Neural crest cell (in vitro differentiated cells): ENCODE data around the gene HDHD3. TPM values are rescaled to one million over a fixed set of nuclear protein-coding genes. Genes with fewer than 3 reads are reported as not detected.
A peak's percentile ranks its signal among the peaks of the same experiment; 100 is the strongest.

Source experiments
- DNase-seq: peaks from one replicate; pipeline ENCODE4 v3.0.0; 2021; ENCODE audit warnings: low read depth, mixed read lengths, low spot score
- H3K27ac Mint-ChIP-seq: one replicate; pipeline ENCODE4 v1.8.0; 2021; ENCODE audit warnings: mild to moderate bottlenecking, mixed read lengths; ENCODE audit not compliant: unreplicated experiment
- H3K27me3 Mint-ChIP-seq: 2 replicates; pipeline ENCODE4 v1.8.0; 2021; ENCODE audit warnings: low read depth, mild to moderate bottlenecking, mixed read lengths
- H3K36me3 Mint-ChIP-seq: 2 replicates; pipeline ENCODE4 v1.8.0; 2021; ENCODE audit warnings: low read depth, mild to moderate bottlenecking, mixed read lengths
- H3K4me1 Mint-ChIP-seq: 2 replicates; pipeline ENCODE4 v1.8.0; 2021; ENCODE audit warnings: mixed read lengths
- H3K4me3 Mint-ChIP-seq: one replicate; pipeline ENCODE4 v1.8.0; 2021; ENCODE audit warnings: mild to moderate bottlenecking, mixed read lengths
- H3K9me3 Mint-ChIP-seq: 2 replicates; pipeline ENCODE4 v1.8.0; 2021; ENCODE audit warnings: mixed read lengths
- total RNA-seq: library from RNA; stranded (reverse); gene quantifications from 2 replicates; pipeline ENCODE4 v1.2.1, GENCODE V29; 2021
- TF ChIP-seq, protein P1 (sequence below): fragments of 200-600 bp; sonication (generic); conservative IDR thresholded peaks from 2 replicates; pipeline ENCODE4 v1.5.0; 2021; ENCODE audit warnings: antibody characterized with exemption, mild to moderate bottlenecking

Gene HDHD3
- total RNA-seq, 1 donor from 2014 or later = 13.4 TPM

DNA sequence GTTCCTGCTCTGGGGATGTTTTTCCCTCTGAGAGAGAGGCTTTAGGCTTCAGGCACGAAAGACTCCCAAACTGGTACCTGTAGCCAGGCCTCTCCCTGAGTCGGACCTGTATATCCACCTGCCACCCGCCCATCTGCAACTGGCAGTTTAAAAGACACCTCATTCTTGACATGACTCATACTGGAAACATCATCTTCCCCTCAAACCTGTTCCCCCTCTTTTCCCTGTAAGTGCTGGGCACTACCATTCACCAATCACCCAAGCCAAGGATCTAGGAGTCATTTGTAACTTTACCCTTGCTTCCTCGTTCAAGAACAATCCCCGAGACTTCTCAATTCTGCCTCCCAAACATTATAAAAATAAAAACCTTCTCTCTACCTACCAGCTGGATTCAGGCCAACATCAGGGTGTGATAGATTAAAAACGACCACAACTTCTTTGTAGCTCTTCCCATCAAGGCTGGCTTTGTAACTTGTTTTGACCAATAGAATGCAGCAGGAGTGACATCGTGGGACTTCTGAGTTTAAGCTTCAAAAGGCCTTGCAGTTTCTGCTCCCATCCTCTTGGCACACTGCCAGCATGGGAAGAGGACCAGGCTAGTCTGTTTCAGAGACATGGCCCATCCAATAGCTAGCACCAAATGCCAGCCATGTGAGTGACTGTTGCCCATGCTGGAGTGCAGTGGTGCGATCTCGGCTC, 34.9 kb downstream of the HDHD3 start:
- Mint-ChIP-seq H3K27ac (no peak overlapping the region), H3K4me3 (peak overlapping the region; percentile 86), H3K36me3 (no peaks in the 10 kb centered on the region), H3K9me3 (no peaks in the 10 kb centered on the region), H3K27me3 (peaks cover 21% of the 10 kb centered on the region), H3K4me1 (peaks cover 26% of the 10 kb centered on the region)
- TF ChIP-seq, protein P1, sequence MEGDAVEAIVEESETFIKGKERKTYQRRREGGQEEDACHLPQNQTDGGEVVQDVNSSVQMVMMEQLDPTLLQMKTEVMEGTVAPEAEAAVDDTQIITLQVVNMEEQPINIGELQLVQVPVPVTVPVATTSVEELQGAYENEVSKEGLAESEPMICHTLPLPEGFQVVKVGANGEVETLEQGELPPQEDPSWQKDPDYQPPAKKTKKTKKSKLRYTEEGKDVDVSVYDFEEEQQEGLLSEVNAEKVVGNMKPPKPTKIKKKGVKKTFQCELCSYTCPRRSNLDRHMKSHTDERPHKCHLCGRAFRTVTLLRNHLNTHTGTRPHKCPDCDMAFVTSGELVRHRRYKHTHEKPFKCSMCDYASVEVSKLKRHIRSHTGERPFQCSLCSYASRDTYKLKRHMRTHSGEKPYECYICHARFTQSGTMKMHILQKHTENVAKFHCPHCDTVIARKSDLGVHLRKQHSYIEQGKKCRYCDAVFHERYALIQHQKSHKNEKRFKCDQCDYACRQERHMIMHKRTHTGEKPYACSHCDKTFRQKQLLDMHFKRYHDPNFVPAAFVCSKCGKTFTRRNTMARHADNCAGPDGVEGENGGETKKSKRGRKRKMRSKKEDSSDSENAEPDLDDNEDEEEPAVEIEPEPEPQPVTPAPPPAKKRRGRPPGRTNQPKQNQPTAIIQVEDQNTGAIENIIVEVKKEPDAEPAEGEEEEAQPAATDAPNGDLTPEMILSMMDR = no peak
- no peak for DNase-seq

DNA sequence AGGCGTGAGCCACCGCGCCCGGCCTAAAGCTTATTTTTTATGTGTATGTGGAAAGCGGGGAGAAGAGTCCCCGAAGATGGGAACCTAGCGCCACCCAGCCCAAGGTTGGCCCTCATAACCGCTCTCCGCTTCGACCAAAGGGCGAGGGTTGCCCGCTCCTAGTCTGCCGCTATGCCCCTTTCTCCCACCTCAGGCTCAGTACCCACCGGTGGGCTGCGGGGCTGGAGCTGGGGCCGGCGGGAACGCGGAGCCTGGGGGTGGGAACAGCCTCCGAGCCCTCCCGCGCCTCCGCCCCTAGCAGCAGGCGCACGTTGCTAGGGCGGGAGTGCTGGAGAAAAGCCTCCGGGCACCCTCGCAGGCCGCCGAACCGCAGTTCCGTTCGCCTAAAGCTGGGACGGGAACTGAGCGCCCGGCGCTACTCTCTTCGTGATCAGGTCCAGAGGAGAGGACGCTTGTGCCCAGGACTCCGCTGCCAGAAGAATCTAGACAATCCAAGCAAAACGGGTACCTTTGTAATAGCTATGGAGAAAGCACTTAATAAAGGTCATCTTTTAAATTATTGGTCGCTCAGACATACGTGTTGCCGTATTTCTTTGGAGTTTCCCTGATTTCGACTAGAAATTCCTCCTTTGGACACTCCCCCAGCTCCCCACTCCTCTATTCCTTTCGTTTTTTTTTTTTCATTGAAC, 36.6 kb downstream of the HDHD3 start, which contains the start of gene WDR31:
TSS of gene WDR31 (minus strand) at position 265 of the 689 bp plus-strand sequence. CDS start 8,253 bp downstream, outside the sequence.
- peak within 1 kb of the TSS; percentile 58 for H3K27ac Mint-ChIP-seq
- no peaks in the 10 kb centered on the region for H3K9me3 Mint-ChIP-seq
- peak; percentile 78 for DNase-seq
- H3K27me3 Mint-ChIP-seq = peaks cover 13% of the 10 kb centered on the region
- H3K36me3 Mint-ChIP-seq = no peaks in the 10 kb centered on the region
- TF ChIP-seq, protein P1 = no peak
- H3K4me3 Mint-ChIP-seq = peak within 1 kb of the TSS; percentile 86
- peaks cover 19% of the 10 kb centered on the region for H3K4me1 Mint-ChIP-seq

DNA sequence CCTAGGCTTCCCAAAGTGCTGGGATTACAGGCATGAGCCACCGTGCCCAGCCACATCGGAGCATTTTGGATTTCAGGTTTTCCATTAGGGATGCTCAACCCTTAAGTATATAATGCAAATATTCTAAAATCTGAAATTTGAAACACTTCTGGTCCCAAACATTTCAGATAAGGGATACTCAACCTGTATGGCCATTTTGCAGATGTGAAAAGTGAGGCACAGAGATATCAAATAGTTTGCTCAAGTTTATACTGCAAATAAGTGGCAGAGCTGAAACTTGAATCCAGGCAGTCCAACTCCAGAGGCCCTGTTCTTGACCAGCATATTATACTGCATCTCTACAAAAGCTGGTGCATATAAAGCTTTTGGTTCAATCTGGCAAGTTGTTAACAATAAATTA, 39.1 kb downstream of the HDHD3 start:
- peaks cover 10% of the 10 kb centered on the region for H3K27me3 Mint-ChIP-seq
- no peak overlapping the region for H3K27ac Mint-ChIP-seq
- H3K36me3 Mint-ChIP-seq = no peaks in the 10 kb centered on the region
- no peak for DNase-seq
- no peaks in the 10 kb centered on the region for H3K9me3 Mint-ChIP-seq
- TF ChIP-seq, protein P1 = no peak
- no peak overlapping the region for H3K4me3 Mint-ChIP-seq
- H3K4me1 Mint-ChIP-seq = peaks cover 15% of the 10 kb centered on the region

- no peaks in the 10 kb centered on the region for H3K4me1 Mint-ChIP-seq
- H3K27ac Mint-ChIP-seq = no peak overlapping the region
- no peak for DNase-seq
- H3K4me3 Mint-ChIP-seq = no peak overlapping the region
- H3K27me3 Mint-ChIP-seq = no peaks in the 10 kb centered on the region
- TF ChIP-seq, protein P1 = no peak
- H3K36me3 Mint-ChIP-seq = no peaks in the 10 kb centered on the region
- no peaks in the 10 kb centered on the region for H3K9me3 Mint-ChIP-seq
Measured at GRCh38 chr9:113331780-113332179, 45.0 kb downstream of the HDHD3 start.

DNA sequence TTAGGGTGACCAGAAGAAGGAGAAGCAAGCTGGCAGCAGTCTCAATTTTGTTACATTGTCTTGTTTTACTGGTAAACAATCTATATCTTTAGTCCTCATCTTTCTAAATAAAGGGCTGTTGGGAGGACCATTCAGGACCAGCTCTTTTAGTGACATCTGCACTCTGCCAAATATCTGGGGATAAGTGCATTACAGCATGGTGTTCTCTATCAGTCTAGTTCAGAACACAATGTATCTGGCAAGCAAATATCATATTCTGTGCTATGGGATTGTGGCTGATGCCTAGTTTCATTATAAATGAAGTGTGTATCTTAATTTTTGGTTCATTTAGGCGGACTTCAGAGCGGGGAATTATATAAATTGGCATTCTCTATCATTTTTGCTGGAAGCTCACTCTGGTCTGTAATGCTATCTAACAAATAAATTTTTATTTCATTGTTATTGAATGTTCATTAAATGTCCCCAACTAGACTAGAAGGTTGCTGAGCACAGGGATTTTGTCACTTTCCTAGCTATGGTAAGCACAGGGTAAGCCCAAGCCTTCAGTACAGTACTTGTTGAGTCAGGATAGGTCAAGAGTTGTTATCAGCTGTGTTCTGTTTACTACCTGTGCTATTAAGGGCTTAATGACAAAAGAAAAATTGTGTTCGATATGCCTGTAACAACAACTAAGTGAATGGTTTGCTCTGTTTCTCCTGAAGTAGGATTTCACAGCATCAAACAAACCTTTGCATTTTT, 48.6 kb downstream of the HDHD3 start:
- no peak overlapping the region for H3K4me3 Mint-ChIP-seq
- no peak for DNase-seq
- no peaks in the 10 kb centered on the region for H3K9me3 Mint-ChIP-seq
- TF ChIP-seq, protein P1 = no peak
- no peaks in the 10 kb centered on the region for H3K4me1 Mint-ChIP-seq
- no peaks in the 10 kb centered on the region for H3K36me3 Mint-ChIP-seq
- H3K27me3 Mint-ChIP-seq = no peaks in the 10 kb centered on the region
- no peak overlapping the region for H3K27ac Mint-ChIP-seq
